GM12891 (cell line): ENCODE measurements around the gene OR2AG1. TPM values are rescaled to one million over a fixed set of nuclear protein-coding genes. Genes with fewer than 3 reads are reported as not detected.
A peak's percentile ranks its signal among the peaks of the same experiment; 100 is the strongest.

ENCODE experiments used
- DNase-seq: peaks from one replicate; pipeline ENCODE4 v3.0.0; 2011; ENCODE audit warnings: low spot score; ENCODE audit not compliant: insufficient read length
- FAIRE-seq: peaks from 2 replicates; lab custom pipeline; 2011; peaks lifted over from hg19 to GRCh38; lab: Jason Lieb, UNC
- PAX5 ChIP-seq: IDR thresholded peaks from 2 replicates; pipeline ENCODE4 v1.6.1; 2011; ENCODE audit warnings: low read length, moderate library complexity, mild to moderate bottlenecking; ENCODE audit not compliant: insufficient read depth, severe bottlenecking
- POLR2A ChIP-seq: IDR thresholded peaks from 2 replicates; pipeline ENCODE4 v1.6.1; 2011; ENCODE audit warnings: low read depth, low read length, control low read depth
- POLR2AphosphoS5 ChIP-seq: IDR thresholded peaks from 2 replicates; pipeline ENCODE4 v1.6.1; 2011; ENCODE audit warnings: low read depth, low read length, control low read depth
- POU2F2 ChIP-seq: IDR thresholded peaks from 2 replicates; pipeline ENCODE4 v1.6.1; 2011; ENCODE audit warnings: low read depth, mild to moderate bottlenecking, control low read depth, low read length, moderate library complexity
- SPI1 ChIP-seq: IDR thresholded peaks from 2 replicates; pipeline ENCODE4 v1.6.1; 2011; ENCODE audit warnings: low read depth, low read length, control low read depth
- TAF1 ChIP-seq: IDR thresholded peaks from 2 replicates; pipeline ENCODE4 v1.6.1; 2011; ENCODE audit warnings: low read depth, low read length, control low read depth
- polyA plus RNA-seq: library from polyadenylated mRNA; unstranded; fragments of >200 nt; gene quantifications from one replicate; pipeline ENCODE4 v1.2.1, GENCODE V29; 2012; ENCODE audit warnings: low read depth, missing spikeins, inconsistent platforms; ENCODE audit not compliant: missing spikeins

Gene OR2AG1, protein sequence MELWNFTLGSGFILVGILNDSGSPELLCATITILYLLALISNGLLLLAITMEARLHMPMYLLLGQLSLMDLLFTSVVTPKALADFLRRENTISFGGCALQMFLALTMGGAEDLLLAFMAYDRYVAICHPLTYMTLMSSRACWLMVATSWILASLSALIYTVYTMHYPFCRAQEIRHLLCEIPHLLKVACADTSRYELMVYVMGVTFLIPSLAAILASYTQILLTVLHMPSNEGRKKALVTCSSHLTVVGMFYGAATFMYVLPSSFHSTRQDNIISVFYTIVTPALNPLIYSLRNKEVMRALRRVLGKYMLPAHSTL
- polyA plus RNA-seq: not detected

DNA sequence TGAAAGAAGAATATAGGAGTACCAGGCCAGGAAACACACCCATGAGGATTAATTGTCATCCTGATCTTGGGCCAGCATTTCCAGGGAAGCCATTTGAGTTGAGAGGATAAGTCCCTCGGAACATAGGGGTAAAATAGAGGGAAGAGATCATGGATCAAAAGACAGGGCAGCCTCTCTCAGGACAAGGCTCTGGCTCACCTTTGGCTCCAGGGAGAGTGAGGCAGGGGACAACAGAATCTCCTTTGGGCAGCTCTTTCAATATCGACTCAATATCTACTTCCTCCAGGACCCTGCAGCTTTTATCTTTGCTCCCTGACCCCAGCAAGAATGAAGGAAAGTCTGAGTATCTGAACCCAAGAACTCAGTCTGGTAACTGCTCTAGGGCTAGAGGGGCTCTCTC, at the start of gene OR2AG1:
OR2AG1 (plus strand) TSS at position 301 of the 400 bp plus-strand sequence. CDS start 2,018 bp downstream, outside the sequence.
- FAIRE-seq (no peak), DNase-seq (no peak)
- TF ChIP-seq POU2F2: no peak
- TF ChIP-seq TAF1: no peak
- TF ChIP-seq POLR2AphosphoS5: no peak
- TF ChIP-seq PAX5: no peak
- no peak for TF ChIP-seq POLR2A
- no peak for TF ChIP-seq SPI1

DNA sequence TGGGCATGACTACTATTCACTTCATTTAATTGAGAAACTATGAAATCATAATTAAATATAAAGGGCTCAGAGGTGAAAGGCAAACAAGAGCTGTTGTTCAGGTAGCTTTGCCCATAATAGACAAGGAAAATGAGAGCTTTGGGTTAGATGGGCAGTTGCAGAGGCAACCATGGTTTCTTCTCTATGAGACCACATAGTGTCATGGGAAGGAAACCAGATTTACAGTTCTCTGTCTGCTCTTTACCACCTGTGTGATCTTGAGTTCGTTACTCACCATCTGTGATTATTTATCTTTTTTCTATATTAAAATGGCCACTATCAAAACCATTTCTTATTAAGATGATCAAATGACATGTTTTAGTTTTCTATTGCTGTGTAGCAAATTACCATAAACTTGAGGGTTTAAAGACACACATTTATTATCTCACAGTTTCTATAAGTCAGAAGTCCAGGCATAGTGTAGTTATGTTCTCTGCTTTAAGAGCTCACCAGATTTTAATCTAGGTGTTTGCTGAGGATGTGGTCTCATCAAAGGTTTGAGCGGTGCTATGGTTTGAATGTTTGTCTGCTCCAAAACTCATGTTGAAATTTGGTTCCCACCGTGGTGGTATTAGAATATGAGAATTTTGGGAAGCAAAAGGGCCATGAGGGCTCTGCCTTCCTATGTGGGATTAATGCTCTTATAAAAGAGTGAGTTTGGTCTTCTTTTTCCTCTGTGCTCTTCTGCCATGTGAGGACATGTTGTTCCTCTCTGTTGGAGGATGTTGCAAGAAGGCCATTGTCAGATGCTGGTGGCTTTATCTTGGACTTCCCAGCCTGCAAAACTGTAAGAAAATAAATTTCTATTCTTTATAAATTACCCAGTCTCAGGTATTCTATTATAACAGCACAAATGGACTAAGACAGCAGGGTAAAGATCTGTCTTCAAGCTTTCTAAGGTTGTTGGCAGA, 49.2 kb upstream of the OR2AG1 start:
- DNase-seq (no peak), FAIRE-seq (peak; percentile 16)
- TF ChIP-seq PAX5 (no peak), TAF1 (no peak), SPI1 (no peak), POLR2AphosphoS5 (no peak), POLR2A (no peak), POU2F2 (no peak)

DNA sequence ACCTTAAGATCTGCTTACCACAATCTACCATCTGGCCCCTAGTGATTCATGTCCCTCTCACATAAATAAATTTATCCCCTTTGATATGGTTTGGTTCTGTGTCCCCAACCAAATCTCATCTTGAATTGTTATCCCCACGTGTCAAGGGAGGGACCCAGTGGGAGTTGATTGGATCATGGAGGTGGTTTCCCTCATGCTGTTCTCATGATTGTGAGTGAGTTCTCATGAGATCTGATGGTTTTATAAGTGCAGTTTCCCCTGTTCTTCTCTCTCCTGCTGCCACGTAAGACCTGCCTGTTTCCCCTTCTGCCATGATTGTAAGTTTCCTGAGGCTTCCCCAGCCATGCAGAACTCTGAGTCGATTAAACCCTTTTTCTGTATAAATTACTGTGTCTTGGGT, 48.2 kb upstream of the OR2AG1 start:
- no peak for DNase-seq
- TF ChIP-seq POLR2A: no peak
- FAIRE-seq: peak; percentile 28

DNA sequence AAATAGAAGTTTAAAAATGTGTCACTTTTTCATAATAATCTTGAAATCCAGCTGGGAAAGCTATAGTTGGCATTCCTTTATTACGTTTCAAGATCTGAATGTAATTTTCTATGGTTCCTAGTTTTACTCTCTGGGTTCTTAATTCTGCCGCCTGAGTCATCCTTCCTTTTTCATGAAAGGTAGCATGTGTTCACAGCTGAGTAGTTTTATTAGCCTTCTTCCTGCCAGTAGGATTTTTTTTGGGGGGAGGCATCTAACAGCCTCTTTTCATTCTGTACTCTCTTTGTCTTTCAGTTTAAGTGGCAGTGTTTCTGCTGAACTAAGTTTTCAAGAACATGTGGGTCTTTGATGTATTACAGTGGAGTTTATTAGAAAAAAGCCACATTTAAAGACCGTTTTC, 47.5 kb upstream of the OR2AG1 start:
- DNase-seq: no peak
- FAIRE-seq: peak; percentile 35
- TF ChIP-seq TAF1 (no peak), POU2F2 (no peak), POLR2A (no peak), SPI1 (no peak)

DNA sequence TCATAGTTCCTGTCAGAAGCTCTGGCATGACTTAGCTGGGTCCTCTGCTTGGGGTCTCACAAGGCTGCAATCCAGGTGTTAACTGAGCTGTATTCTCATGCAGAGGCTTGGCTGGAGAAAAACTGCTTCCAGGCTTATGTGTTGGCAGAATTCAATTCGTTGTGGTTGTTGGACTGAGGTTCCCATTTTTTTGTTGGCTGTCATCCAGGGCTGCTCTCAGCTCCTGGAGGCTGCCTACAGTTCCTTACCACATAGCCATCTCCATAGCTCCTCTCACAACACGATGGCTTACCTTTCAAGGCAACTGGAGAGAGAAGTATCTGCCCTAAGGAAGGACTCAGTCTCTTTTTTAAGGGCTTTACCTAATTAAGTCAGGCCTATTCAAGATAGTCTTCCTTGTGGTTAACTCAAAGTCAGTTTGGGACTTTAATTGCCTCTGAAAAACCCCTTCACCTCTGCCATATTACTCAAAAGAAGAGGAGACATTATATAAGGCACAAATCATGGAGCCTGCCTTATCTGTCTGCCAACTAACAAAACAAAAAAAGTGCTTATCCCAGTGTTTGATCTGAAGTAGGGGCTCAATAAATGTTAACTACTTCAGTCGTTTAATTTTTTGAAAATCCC, 46.2 kb upstream of the OR2AG1 start:
- FAIRE-seq: peak; percentile 64
- TF ChIP-seq POU2F2: no peak
- no peak for TF ChIP-seq POLR2A
- TF ChIP-seq PAX5: no peak
- TF ChIP-seq SPI1: no peak
- no peak for TF ChIP-seq TAF1
- TF ChIP-seq POLR2AphosphoS5: no peak

DNA sequence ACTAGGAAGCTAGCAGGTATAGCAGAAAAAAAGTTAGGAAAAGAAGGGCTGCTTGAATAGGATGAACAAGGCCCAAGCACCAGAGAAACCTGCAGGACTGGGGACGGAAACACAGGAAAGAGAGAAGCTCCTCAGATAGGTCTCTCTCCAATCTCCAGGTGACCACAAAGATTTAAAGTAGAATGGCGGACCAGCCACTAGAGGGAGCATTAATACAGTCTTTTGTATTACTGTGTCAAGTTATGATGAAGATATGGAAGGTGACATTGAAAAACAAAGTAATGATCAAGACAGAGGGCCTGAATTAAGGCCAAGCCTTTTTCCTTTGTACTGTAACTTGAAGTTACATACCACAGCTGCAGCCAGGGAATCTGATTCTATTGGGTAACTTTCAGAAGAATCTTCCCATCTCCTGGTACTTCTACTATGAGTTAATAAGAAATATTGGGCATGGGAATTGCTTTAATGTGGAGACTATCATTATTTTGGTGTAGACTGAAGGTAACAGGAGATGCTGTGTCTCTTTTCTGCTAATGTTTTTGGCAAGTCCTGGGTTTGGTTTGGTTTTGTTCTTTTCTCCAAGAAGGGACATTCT, 44.9 kb upstream of the OR2AG1 start:
- FAIRE-seq (peak; percentile 62), DNase-seq (peak; percentile 8)
- TF ChIP-seq POLR2AphosphoS5 (no peak), TAF1 (no peak), POU2F2 (no peak), SPI1 (no peak)

More for the DNA sequence above, 46.2 kb upstream of the OR2AG1 start:
- DNase-seq: no peak

DNA sequence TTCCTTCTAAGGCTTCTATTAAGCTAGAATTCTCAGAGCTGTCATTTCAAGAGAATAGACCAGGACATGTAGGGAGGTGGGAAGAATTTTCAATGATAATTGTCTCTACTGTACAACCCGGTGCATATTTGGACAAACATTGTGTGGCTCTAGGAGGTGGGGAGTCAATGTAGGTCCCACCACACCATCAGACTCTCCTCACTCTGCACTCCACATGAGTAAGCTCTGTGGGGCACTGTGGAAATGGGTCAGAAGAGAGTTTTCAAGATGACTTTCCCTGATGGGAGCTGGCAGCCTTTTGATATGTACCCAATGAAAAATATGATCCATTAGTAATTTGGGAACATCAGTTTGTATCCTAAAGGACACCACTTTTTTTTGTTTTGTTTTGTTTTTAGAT, 44.2 kb upstream of the OR2AG1 start:
- no peak for FAIRE-seq
- DNase-seq: no peak
- no peak for TF ChIP-seq POLR2AphosphoS5

DNA sequence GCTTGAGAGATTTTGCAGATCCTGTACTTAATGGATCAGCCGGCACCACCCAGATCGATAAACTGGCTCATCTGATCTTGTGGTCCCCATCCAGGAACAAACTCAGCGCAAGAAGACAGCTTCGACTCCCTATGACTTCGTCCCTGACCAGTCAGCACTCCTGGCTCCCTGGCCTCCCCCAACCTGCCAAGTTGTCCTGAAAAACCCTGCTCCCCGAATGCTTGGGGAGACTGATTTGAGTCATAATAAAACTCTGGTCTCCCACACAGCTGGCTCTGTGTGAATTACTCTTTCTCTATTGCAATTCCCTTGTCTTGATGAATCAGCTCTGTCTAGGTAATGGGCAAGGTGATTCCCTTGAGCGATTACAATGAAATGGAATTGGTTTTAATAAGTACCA, 40.6 kb upstream of the OR2AG1 start:
- no peak for DNase-seq
- peak; percentile 23 for FAIRE-seq
- TF ChIP-seq PAX5 (no peak), TAF1 (no peak), POU2F2 (no peak), POLR2AphosphoS5 (no peak), POLR2A (no peak)

DNA sequence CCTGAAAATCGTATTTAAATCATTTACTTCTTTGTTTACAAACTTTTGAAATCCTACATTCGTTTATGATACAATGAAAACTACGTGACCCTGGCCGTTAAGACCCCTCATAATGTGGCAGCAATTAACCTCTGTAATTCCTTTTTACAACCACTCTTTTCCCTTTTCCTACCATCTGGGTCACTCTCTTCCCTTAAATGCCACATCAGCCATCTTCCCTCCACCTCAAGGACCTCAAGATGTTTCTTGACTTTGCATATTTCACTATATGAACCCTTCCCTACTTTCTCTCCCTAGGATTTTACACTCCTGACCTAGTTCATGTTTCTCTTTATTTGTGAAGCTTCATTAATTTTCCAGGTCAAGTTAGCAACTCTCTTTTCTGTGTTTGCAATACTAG, 37.8 kb upstream of the OR2AG1 start:
- DNase-seq (no peak), FAIRE-seq (peak; percentile 57)
- TF ChIP-seq TAF1: no peak
- 0 out of 2 replicates have a peak, but pooled peaks have one; percentile 20 for TF ChIP-seq POU2F2
- TF ChIP-seq PAX5: no peak
